GM18858 (cell line): ENCODE data around the gene MAPKAPK2.

ENCODE experiments used
- ATAC-seq: cut with Tn5 transposase; IDR thresholded peaks from one replicate; pipeline ENCODE4 v1.9.1; 2021; ENCODE audit not compliant: unreplicated experiment

MAPKAPK2 gene

GRCh38 chr1:206660136-206660535 lies 24.6 kb upstream of the MAPKAPK2 start:
- ATAC-seq = no peak

- ATAC-seq = no peak
Observed at GRCh38 chr1:206661161-206661820, 23.4 kb upstream of the MAPKAPK2 start.

- ATAC-seq = no peak
Observed at GRCh38 chr1:206662396-206663092, 22.2 kb upstream of the MAPKAPK2 start.

- ATAC-seq = no peak
Observed at GRCh38 chr1:206663362-206663761, 21.3 kb upstream of the MAPKAPK2 start.

- ATAC-seq = no peak
Observed at GRCh38 chr1:206663832-206664652, 20.7 kb upstream of the MAPKAPK2 start.

- ATAC-seq = no peak
Observed at GRCh38 chr1:206664740-206665139, 20.0 kb upstream of the MAPKAPK2 start.

- ATAC-seq = no peak
Observed at GRCh38 chr1:206666031-206666561, 18.6 kb upstream of the MAPKAPK2 start.

GRCh38 chr1:206666954-206667665 lies 17.6 kb upstream of the MAPKAPK2 start:
- no peak for ATAC-seq

GRCh38 chr1:206668351-206668750 lies 16.4 kb upstream of the MAPKAPK2 start:
- no peak for ATAC-seq

GRCh38 chr1:206668874-206669410 lies 15.8 kb upstream of the MAPKAPK2 start:
- ATAC-seq = no peak

GRCh38 chr1:206672011-206672688 lies 12.6 kb upstream of the MAPKAPK2 start:
- no peak for ATAC-seq

- ATAC-seq = no peak
Observed at GRCh38 chr1:206672844-206673758, 11.6 kb upstream of the MAPKAPK2 start.

GRCh38 chr1:206674236-206674635 lies 10.5 kb upstream of the MAPKAPK2 start:
- no peak for ATAC-seq

GRCh38 chr1:206674745-206675175 lies 9.9 kb upstream of the MAPKAPK2 start:
- no peak for ATAC-seq

- ATAC-seq = no peak
Observed at GRCh38 chr1:206676499-206676898, 8.2 kb upstream of the MAPKAPK2 start.

GRCh38 chr1:206678490-206678889 lies 6.2 kb upstream of the MAPKAPK2 start:
- ATAC-seq = no peak

GRCh38 chr1:206679738-206680211 lies 4.9 kb upstream of the MAPKAPK2 start:
- peak; percentile 67 for ATAC-seq

GRCh38 chr1:206680279-206680678 lies 4.4 kb upstream of the MAPKAPK2 start:
- no peak for ATAC-seq

- no peak for ATAC-seq
Observed at GRCh38 chr1:206681359-206681758, 3.3 kb upstream of the MAPKAPK2 start.
